ENCODE measurements around the gene RAB6A. TPM values are rescaled to one million over a fixed set of nuclear protein-coding genes. Genes with fewer than 3 reads are reported as not detected.

Gene RAB6A
- total RNA-seq: 100 to 1,000 TPM in 3 of 4 donors, 10 to 100 TPM in 1; 49.0 to 232 (median 206) TPM

- 1% methylated on average over 73 of the region's 74 CpGs; no CpG with 5 or more reads in 1 of the 2 donors for WGBS, 2 donors (ENCODE audit: low coverage in 1 of 2)
- Histone ChIP-seq H3K27ac (peak within 1 kb of the TSS; percentile 94 to 100 (median 98)), H3K4me1 (peaks cover 3 to 40% (median 20%) of the 10 kb centered on the region in 4 donors), H3K27me3 (no peaks in the 10 kb centered on the region), H3K36me3 (no peaks in the 10 kb centered on the region), H3K9me3 (no peaks in the 10 kb centered on the region), H3K4me3 (peak within 1 kb of the TSS; percentile 86 to 98 (median 90))
- peak in 2 of 3 donors; percentile 2 to 65 for TF ChIP-seq POLR2AphosphoS5 (IDR thresholded peaks at IDR 0.05)
- peak; percentile 31 to 64 (median 37) for TF ChIP-seq CTCF (IDR thresholded peaks at IDR 0.05)
- TF ChIP-seq EP300 (IDR thresholded peaks at IDR 0.05; ENCODE audit: low read depth): no peak
- TF ChIP-seq POLR2A (IDR thresholded peaks at IDR 0.05): peak; percentile 90
- DNase-seq: peak; percentile 100
- in situ Hi-C loops (cut with MboI; ENCODE audit: low pct_ligation_motif_present in 1 of 4, low pct_unique_long_range_greater_than_20kb in 1 of 4, low sequenced_read_pairs in 3 of 4) (no loop called here), intact Hi-C loops (cut with DNase I; ENCODE audit: low total_unique reads) (loop anchor here (1.0 kb wide), 1 partner anchor 18 kb away; no protein-coding TSS in a partner anchor)
These were observed at the start of gene RAB6A for GRCh38 chr11:73760679-73761402. Gene RAB6A, minus strand, starts transcription at chr11:73761074. Its CDS starts 439 bp downstream, at chr11:73760635.

GRCh38 chr11:73810637-73811036 lies 49.8 kb upstream of the RAB6A start:
- intact Hi-C loops (cut with DNase I; ENCODE audit: low total_unique reads) (no loop called here), in situ Hi-C loops (cut with MboI; ENCODE audit: low pct_ligation_motif_present in 1 of 4, low pct_unique_long_range_greater_than_20kb in 1 of 4, low sequenced_read_pairs in 3 of 4) (no loop called here)
- Histone ChIP-seq H3K27ac (no peak overlapping the region), H3K9me3 (no peaks in the 10 kb centered on the region), H3K4me1 (no peaks in the 10 kb centered on the region), H3K4me3 (no peak overlapping the region), H3K27me3 (no peaks in the 10 kb centered on the region), H3K36me3 (peaks cover 0 to 6% (median 0%) of the 10 kb centered on the region in 4 donors)
- TF ChIP-seq POLR2AphosphoS5 (IDR thresholded peaks at IDR 0.05) (no peak), POLR2A (IDR thresholded peaks at IDR 0.05) (no peak), EP300 (IDR thresholded peaks at IDR 0.05; ENCODE audit: low read depth) (no peak), CTCF (IDR thresholded peaks at IDR 0.05) (no peak)
- 100% methylated on average over 1 of the region's 1 CpG; no CpG with 5 or more reads in 1 of the 2 donors for WGBS, 2 donors (ENCODE audit: low coverage in 1 of 2)
- no peak for DNase-seq

GRCh38 chr11:73808052-73808451 lies 47.2 kb upstream of the RAB6A start:
- intact Hi-C loops (cut with DNase I; ENCODE audit: low total_unique reads) (no loop called here), in situ Hi-C loops (cut with MboI; ENCODE audit: low pct_ligation_motif_present in 1 of 4, low pct_unique_long_range_greater_than_20kb in 1 of 4, low sequenced_read_pairs in 3 of 4) (no loop called here)
- WGBS, 2 donors (ENCODE audit: low coverage in 1 of 2): 88 to 92% methylated on average over 1 of the region's 1 CpG
- Histone ChIP-seq H3K27ac (no peak overlapping the region), H3K27me3 (no peaks in the 10 kb centered on the region), H3K9me3 (no peaks in the 10 kb centered on the region), H3K4me3 (no peak overlapping the region), H3K4me1 (no peaks in the 10 kb centered on the region), H3K36me3 (peaks cover 0 to 6% (median 0%) of the 10 kb centered on the region in 4 donors)
- DNase-seq: no peak
- TF ChIP-seq EP300 (IDR thresholded peaks at IDR 0.05; ENCODE audit: low read depth) (no peak), POLR2A (IDR thresholded peaks at IDR 0.05) (no peak), CTCF (IDR thresholded peaks at IDR 0.05) (no peak), POLR2AphosphoS5 (IDR thresholded peaks at IDR 0.05) (no peak)

GRCh38 chr11:73804712-73805111 lies 43.8 kb upstream of the RAB6A start:
- H3K27ac ChIP-seq: no peak overlapping the region
- no peaks in the 10 kb centered on the region for H3K4me1 ChIP-seq
- H3K36me3 ChIP-seq: peaks cover 0 to 6% (median 0%) of the 10 kb centered on the region in 4 donors
- DNase-seq: no peak
- in situ Hi-C loops (cut with MboI; ENCODE audit: low pct_ligation_motif_present in 1 of 4, low pct_unique_long_range_greater_than_20kb in 1 of 4, low sequenced_read_pairs in 3 of 4) (no loop called here), intact Hi-C loops (cut with DNase I; ENCODE audit: low total_unique reads) (no loop called here)
- no peaks in the 10 kb centered on the region for H3K27me3 ChIP-seq
- no peak for TF ChIP-seq CTCF (IDR thresholded peaks at IDR 0.05)
- no peak for TF ChIP-seq POLR2AphosphoS5 (IDR thresholded peaks at IDR 0.05)
- TF ChIP-seq EP300 (IDR thresholded peaks at IDR 0.05; ENCODE audit: low read depth): no peak
- no peak for TF ChIP-seq POLR2A (IDR thresholded peaks at IDR 0.05)
- no peaks in the 10 kb centered on the region for H3K9me3 ChIP-seq
- no peak overlapping the region for H3K4me3 ChIP-seq
